SK-N-SH (cell line): ENCODE data around the gene CERS6.

Source experiments
- CTCF ChIP-seq: fragments of 200-600 bp; sonication (generic); IDR thresholded peaks from 2 replicates; pipeline ENCODE4 v1.6.1; 2017; ENCODE audit warnings: antibody characterized with exemption, mild to moderate bottlenecking, moderate library complexity
- EP300 ChIP-seq, 2 experiments: IDR thresholded peaks; 2 replicates each; pipeline versions ENCODE4 v1.4.0 to v1.6.1; 2012; ENCODE audit warnings: borderline replicate concordance in 1 of 2, low read depth in 1 of 2, low read length in 1 of 2
- JUND ChIP-seq: IDR thresholded peaks from 2 replicates; pipeline ENCODE4 v1.4.0; 2012
- POLR2AphosphoS5 ChIP-seq: IDR thresholded peaks from 2 replicates; pipeline ENCODE4 v1.6.1; 2012; ENCODE audit warnings: low read depth, low read length
- RCOR1 ChIP-seq: fragments of 150-350 bp; IDR thresholded peaks from 2 replicates; pipeline ENCODE4 v1.6.1; 2017; ENCODE audit warnings: antibody characterized with exemption, low read length
- RXRA ChIP-seq: IDR thresholded peaks from 2 replicates; pipeline ENCODE4 v1.4.0; 2012; ENCODE audit warnings: low read depth, mild to moderate bottlenecking, borderline replicate concordance
- TAF1 ChIP-seq: IDR thresholded peaks from 2 replicates; pipeline ENCODE4 v1.6.1; 2012; ENCODE audit warnings: low read depth, mild to moderate bottlenecking, low read length, moderate library complexity, borderline replicate concordance
- YY1 ChIP-seq: IDR thresholded peaks from 2 replicates; pipeline ENCODE4 v1.4.0; 2012; ENCODE audit warnings: low read depth, mild to moderate bottlenecking

GRCh38 chr2:168773128-168773527 lies 317.1 kb downstream of the CERS6 start:
- TF ChIP-seq CTCF: no peak
- TF ChIP-seq TAF1: no peak
- no peak for TF ChIP-seq EP300 (IDR thresholded peaks at IDR 0.05; ENCODE audit: borderline replicate concordance in 1 of 2, low read depth in 1 of 2, low read length in 1 of 2)
- no peak for TF ChIP-seq RCOR1
- TF ChIP-seq RXRA: no peak
- no peak for TF ChIP-seq JUND
- no peak for TF ChIP-seq POLR2AphosphoS5
- no peak for TF ChIP-seq YY1
